ENCODE results near the gene PSMD6. TPM values are rescaled to one million over a fixed set of nuclear protein-coding genes. Genes with fewer than 3 reads are reported as not detected.

PSMD6 gene
- total and polyA plus RNA-seq, 10 donors: 49.0 to 75.8 (median 59.6) TPM

DNA sequence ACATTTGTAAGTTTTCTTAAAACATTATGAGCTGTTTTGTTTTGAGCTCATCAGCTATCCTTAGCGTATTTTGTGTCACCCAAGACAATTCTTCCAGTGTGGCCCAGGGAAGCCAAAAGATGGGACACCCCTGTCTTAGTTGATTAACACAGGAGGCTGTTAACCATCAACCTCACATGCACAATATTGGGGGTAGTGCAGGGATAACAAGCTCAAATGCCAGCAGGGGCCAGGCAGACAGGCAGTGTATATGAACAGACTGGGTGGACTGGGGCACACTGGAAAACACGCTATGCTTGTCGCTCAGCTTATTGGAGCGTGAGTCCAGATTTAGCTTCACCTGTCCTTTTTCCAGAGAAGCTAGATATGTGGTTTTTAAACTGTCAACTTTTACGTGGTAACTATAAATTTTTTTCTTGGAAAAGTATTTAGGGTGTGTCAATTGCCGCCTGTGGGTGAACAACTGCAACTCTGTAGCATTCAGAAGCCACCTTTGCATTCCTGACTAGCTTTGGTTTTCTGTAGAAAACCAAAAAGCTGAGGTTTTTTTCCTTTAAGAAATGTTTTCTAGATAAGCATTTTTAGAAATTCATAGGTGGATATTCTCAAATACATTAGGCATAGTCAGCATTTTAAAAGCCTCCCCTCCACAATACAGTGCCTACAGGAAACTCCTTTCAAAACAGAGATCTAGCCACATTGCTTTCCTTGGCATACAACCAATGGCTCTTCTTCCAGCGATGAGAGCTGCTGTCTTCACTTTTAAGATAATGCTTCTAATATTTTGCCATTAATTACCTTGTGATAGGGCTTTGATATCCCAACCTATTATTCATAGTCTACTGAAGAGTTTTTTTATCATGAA lies 14.6 kb downstream of the PSMD6 start:
- no peak for DNase-seq
- TF ChIP-seq, protein P1, sequence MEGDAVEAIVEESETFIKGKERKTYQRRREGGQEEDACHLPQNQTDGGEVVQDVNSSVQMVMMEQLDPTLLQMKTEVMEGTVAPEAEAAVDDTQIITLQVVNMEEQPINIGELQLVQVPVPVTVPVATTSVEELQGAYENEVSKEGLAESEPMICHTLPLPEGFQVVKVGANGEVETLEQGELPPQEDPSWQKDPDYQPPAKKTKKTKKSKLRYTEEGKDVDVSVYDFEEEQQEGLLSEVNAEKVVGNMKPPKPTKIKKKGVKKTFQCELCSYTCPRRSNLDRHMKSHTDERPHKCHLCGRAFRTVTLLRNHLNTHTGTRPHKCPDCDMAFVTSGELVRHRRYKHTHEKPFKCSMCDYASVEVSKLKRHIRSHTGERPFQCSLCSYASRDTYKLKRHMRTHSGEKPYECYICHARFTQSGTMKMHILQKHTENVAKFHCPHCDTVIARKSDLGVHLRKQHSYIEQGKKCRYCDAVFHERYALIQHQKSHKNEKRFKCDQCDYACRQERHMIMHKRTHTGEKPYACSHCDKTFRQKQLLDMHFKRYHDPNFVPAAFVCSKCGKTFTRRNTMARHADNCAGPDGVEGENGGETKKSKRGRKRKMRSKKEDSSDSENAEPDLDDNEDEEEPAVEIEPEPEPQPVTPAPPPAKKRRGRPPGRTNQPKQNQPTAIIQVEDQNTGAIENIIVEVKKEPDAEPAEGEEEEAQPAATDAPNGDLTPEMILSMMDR (IDR thresholded peaks at IDR 0.05 in 8 of 11, conservative IDR thresholded peaks at IDR 0.05 in 3 of 11): no peak
- no peak for TF ChIP-seq POLR2A (IDR thresholded peaks at IDR 0.05)
- peak in 1 of 3 donors; percentile 31 for TF ChIP-seq POLR2AphosphoS5 (IDR thresholded peaks at IDR 0.05)
- intact Hi-C loops (cut with DNase I; ENCODE audit: low total_unique reads): no loop called here
- WGBS, 5 donors: 79 to 88% (median 84%) methylated on average over 7 of the region's 7 CpGs
- Histone ChIP-seq H3K9me3 (no peaks in the 10 kb centered on the region), H3K4me3 (no peak overlapping the region), H3K27ac (peak overlapping the region in 1 of 8 donors; percentile 23), H3K36me3 (peaks cover 0 to 100% (median 84%) of the 10 kb centered on the region in 6 donors), H3K27me3 (replicated peaks in 1 of 7) (no peaks in the 10 kb centered on the region), H3K4me1 (peaks cover 0 to 17% (median 0%) of the 10 kb centered on the region in 6 donors)

DNA sequence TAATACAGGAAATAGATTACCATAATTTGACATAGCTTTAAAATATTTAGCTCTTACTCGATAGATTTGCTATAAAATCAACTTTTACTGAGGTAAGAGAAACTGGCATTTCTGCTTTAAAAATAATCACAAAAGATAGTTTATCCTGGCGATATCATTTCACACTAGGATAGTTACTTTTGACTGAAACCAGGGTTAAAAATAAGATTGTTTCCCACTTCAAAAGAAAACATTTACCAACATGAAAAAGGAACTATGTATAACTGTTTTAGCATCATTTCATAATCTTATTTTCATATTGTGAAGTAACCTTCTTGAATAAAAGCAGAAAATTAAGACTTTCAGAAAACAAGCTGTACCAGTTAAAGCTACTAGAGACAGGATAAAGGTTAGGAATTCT lies 15.3 kb downstream of the PSMD6 start:
- no peak for DNase-seq
- Histone ChIP-seq H3K4me1 (peaks cover 0 to 17% (median 0%) of the 10 kb centered on the region in 6 donors), H3K27me3 (replicated peaks in 1 of 7) (no peaks in the 10 kb centered on the region), H3K9me3 (no peaks in the 10 kb centered on the region), H3K36me3 (peaks cover 0 to 100% (median 80%) of the 10 kb centered on the region in 6 donors), H3K4me3 (no peak overlapping the region), H3K27ac (peak overlapping the region in 1 of 8 donors; percentile 23)
- TF ChIP-seq POLR2AphosphoS5 (IDR thresholded peaks at IDR 0.05): no peak
- TF ChIP-seq, protein P1 (IDR thresholded peaks at IDR 0.05 in 8 of 11, conservative IDR thresholded peaks at IDR 0.05 in 3 of 11): no peak
- TF ChIP-seq POLR2A (IDR thresholded peaks at IDR 0.05): no peak
- intact Hi-C loops (cut with DNase I; ENCODE audit: low total_unique reads): no loop called here
- WGBS, 5 donors: 67 to 77% (median 75%) methylated on average over 2 of the region's 2 CpGs

DNA sequence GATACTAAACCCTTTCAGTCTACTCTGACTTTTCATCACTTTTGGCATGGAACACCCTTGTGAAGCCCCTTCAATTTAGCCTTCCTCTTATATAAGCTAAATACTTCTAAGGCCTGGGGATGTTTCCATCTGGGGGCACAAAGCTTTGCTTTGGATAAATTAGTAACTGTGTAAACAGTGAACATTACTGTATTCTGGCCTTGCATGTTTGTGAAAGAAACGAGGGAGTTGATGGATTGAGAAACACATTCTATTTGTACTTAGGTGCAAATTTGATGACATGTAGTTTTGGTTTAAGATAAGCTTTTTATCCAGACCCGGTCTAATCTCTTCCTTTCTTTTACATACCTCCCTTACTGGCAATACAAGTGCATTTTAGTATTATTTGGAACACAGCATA lies 19.7 kb downstream of the PSMD6 start:
- intact Hi-C loops (cut with DNase I; ENCODE audit: low total_unique reads): no loop called here
- no peaks in the 10 kb centered on the region for H3K9me3 ChIP-seq
- H3K27me3 ChIP-seq (replicated peaks in 1 of 7): no peaks in the 10 kb centered on the region
- DNase-seq: no peak
- H3K4me3 ChIP-seq: no peak overlapping the region
- H3K27ac ChIP-seq: no peak overlapping the region
- no peak for TF ChIP-seq POLR2AphosphoS5 (IDR thresholded peaks at IDR 0.05)
- TF ChIP-seq, protein P1 (IDR thresholded peaks at IDR 0.05 in 8 of 11, conservative IDR thresholded peaks at IDR 0.05 in 3 of 11): no peak
- no peak for TF ChIP-seq POLR2A (IDR thresholded peaks at IDR 0.05)
- 86 to 91% (median 88%) methylated on average over 2 of the region's 2 CpGs for WGBS, 5 donors
- peaks cover 0 to 14% (median 0%) of the 10 kb centered on the region in 6 donors for H3K4me1 ChIP-seq
- H3K36me3 ChIP-seq: peaks cover 0 to 100% (median 70%) of the 10 kb centered on the region in 6 donors

DNA sequence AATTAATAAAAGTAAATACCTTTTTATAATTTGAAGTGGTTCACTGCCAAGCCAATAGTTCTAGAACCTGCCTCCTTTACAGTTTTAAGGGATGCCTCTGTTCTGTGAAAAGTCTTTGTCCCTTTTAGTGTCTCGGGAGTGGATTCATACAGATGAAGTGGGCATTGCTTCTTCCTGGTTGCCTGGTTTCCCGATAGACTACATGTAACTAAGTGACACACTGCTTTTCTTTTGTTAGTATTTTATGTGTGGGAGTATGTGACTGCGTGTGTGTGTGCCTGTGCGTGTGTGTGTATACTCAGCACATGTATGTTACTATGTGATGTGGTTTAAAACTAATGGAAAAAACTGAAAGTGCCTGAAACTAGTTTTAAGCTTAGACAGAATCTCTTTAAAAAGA lies 21.1 kb downstream of the PSMD6 start:
- 83 to 95% (median 94%) methylated on average over 4 of the region's 4 CpGs for WGBS, 5 donors
- no peaks in the 10 kb centered on the region for H3K9me3 ChIP-seq
- no peaks in the 10 kb centered on the region for H3K27me3 ChIP-seq (replicated peaks in 1 of 7)
- H3K27ac ChIP-seq: no peak overlapping the region
- H3K36me3 ChIP-seq: peaks cover 0 to 100% (median 59%) of the 10 kb centered on the region in 6 donors
- intact Hi-C loops (cut with DNase I; ENCODE audit: low total_unique reads): no loop called here
- no peak overlapping the region for H3K4me3 ChIP-seq
- H3K4me1 ChIP-seq: peaks cover 0 to under 1% (median 0%) of the 10 kb centered on the region in 6 donors
- DNase-seq: no peak
- TF ChIP-seq, protein P1 (IDR thresholded peaks at IDR 0.05 in 8 of 11, conservative IDR thresholded peaks at IDR 0.05 in 3 of 11): no peak
- no peak for TF ChIP-seq POLR2A (IDR thresholded peaks at IDR 0.05)

Data from spleen (tissue), 11 donors.